NCI-H187 (cell line): ENCODE results near the gene PF4V1.
"Not testable (repeated sequence)": the region's sequence is repeated elsewhere in the genome, so short reads cannot be mapped to it uniquely, and the experiment has no call there.

ENCODE experiments used
- DNase-seq, 2 experiments: peaks; one replicate each; lab custom pipeline; 2025; lab: John Stamatoyannopoulos, UW

PF4V1 gene

GRCh38 chr4:73870768-73871167 lies 17.7 kb downstream of the PF4V1 start:
- DNase-seq = no peak

- DNase-seq = no peak
These were observed 18.6 kb downstream of the PF4V1 start for GRCh38 chr4:73871511-73872310.

- DNase-seq = no peak
These were observed 19.4 kb downstream of the PF4V1 start for GRCh38 chr4:73872316-73873108.

GRCh38 chr4:73874386-73874785 lies 21.3 kb downstream of the PF4V1 start:
- DNase-seq = no peak

GRCh38 chr4:73875401-73875800 lies 22.3 kb downstream of the PF4V1 start:
- DNase-seq = no peak

- no peak for DNase-seq
These were observed 30.2 kb downstream of the PF4V1 start for GRCh38 chr4:73883306-73883705.

- no peak for DNase-seq
These were observed 32.6 kb downstream of the PF4V1 start for GRCh38 chr4:73885574-73886267.

GRCh38 chr4:73891326-73891725 lies 38.2 kb downstream of the PF4V1 start:
- DNase-seq = no peak

GRCh38 chr4:73891739-73892405 lies 38.8 kb downstream of the PF4V1 start:
- no peak for DNase-seq

- no peak for DNase-seq
These were observed 39.9 kb downstream of the PF4V1 start for GRCh38 chr4:73892966-73893365.

GRCh38 chr4:73894001-73894400 lies 40.9 kb downstream of the PF4V1 start:
- no peak for DNase-seq

- no peak for DNase-seq
These were observed 42.4 kb downstream of the PF4V1 start for GRCh38 chr4:73895201-73896175.

GRCh38 chr4:73896416-73896815 lies 43.3 kb downstream of the PF4V1 start:
- DNase-seq = no peak

- no peak for DNase-seq
These were observed 44.5 kb downstream of the PF4V1 start for GRCh38 chr4:73897380-73898136.

- DNase-seq = not testable (repeated sequence)
These were observed 46.2 kb downstream of the PF4V1 start for GRCh38 chr4:73899338-73899737.

- no peak for DNase-seq
These were observed 47.9 kb downstream of the PF4V1 start for GRCh38 chr4:73901031-73901430.

GRCh38 chr4:73902038-73902637 lies 49.0 kb downstream of the PF4V1 start:
- no peak for DNase-seq

- no peak for DNase-seq
These were observed 49.9 kb downstream of the PF4V1 start for GRCh38 chr4:73902817-73903547.
